ENCODE data around the gene ELAC1.

ELAC1 gene

DNA sequence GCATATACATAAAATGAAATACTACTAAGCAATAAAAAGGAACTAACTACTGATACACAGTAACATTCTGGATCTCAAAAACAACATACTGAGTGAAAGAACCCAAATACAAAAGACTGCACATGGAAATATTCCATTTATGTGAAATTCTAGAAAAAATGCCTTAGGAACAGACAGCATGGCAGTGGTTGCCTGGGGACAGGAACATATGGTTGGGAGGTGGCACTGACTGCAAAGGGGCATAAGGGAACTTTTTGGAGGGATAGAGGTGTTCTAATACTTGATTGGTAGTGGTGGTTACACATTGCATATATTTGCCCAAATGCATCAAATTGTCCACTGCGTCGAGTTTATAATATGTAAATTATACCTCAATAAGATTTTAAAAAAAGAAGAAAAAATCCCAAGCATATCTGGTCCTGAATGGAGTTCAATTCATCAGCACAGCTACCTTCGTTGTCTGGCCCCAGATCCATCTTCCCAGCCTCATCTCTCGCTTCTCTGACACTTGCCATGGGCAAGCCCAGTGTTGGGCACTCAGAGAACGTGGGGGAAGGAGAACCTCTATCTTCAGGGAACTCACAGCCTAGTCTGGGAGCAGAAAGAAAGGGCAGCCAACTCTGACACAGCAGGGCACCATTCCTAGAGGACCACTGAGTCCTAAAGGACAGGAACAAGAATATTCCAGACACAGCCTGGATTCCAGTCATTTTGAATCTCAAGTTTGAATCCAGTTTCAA, 53.6 kb downstream of the ELAC1 start:
- no peak for DNase-seq

GRCh38 chr18:51025512-51025911, 57.7 kb downstream of the ELAC1 start:
- DNase-seq: no peak

GRCh38 chr18:51028201-51028805, 60.5 kb downstream of the ELAC1 start:
- DNase-seq: no peak

DNA sequence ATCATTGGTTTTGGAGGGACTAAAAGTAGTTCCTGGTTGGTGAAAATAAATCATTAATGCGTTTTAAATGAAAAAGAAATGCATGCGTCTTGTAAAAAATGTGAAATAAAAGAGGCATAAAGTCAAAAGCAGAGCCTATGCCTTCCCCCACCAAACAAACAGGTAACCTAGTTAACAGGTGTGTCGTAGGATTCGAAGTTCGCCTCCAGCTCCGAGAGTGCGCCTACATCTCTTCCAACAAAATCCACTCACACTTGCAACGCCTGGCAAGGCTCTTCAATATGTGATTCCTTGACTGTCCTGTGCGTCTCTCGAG, 61.5 kb downstream of the ELAC1 start:
- DNase-seq: no peak

DNA sequence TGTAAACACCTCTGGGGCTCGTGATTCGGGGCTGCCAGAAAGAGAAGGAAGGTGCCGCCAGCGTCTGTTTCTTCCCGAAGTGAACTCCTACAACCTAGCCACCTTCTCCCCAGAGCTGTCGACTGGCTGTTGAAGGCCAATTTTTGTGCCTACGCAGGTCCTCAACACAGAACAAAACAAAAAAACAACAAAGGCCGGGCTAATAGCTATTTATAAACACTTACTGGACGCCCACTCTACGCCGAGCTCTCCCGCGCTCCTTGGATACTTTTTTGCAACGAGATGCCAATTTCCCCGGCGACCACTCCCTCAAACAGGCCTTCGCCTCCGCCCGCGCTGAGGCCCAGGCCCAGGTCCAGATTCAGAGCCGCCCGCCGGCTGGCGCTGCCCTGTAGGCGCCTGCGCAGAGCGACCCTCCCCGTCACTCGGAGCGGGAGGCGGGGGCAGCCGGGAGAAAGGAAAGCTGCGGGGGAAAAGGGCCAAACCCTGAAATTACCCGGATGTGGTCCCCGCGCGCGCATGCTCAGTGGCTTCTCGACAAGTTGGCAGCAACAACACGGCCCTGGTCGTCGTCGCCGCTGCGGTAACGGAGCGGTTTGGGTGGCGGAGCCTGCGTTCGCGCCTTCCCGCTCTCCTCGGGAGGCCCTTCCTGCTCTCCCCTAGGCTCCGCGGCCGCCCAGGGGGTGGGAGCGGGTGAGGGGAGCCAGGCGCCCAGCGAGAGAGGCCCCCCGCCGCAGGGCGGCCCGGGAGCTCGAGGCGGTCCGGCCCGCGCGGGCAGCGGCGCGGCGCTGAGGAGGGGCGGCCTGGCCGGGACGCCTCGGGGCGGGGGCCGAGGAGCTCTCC, 62.1 kb downstream of the ELAC1 start, which contains the start of gene SMAD4:
Gene SMAD4, plus strand, starts transcription at position 520 of the 843 bp plus-strand sequence. CDS start 16,834 bp downstream, outside the sequence.
- peak; percentile 93 for DNase-seq

- DNase-seq: peak; percentile 8
Measured at GRCh38 chr18:51030537-51031258, 62.9 kb downstream of the ELAC1 start.

GRCh38 chr18:51032193-51032592, 64.4 kb downstream of the ELAC1 start:
- DNase-seq: no peak

DNA sequence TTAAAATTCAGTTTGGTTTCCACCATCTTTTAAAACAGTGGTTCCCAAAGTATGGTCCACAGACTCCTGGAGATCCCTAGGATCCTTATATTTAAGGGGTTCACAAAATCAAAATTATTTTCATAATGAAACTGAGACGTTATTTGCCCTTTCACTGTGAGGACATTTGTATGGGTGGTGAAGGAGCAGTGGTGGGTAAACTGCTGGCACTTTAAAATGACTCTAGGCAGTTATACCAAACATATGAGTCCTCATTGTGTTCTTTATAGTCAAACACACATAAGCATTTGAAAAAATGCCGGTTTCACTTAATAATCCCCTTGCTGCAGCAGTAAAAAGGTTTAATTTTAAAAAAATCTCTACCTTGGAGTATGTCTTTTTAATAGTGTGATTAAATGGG, 69.4 kb downstream of the ELAC1 start:
- DNase-seq: no peak

Data from NCI-H1048 (cell line).